Upper lobe of left lung (tissue), 4 donors: Measurements from ENCODE around the gene ROBO1.

Experiments used
- CTCF ChIP-seq, 6 experiments: fragments of 450-650 bp in 4 of 6; fragments of 200-600 bp in 2 of 6; sonication (generic) in 2 of 6; IDR thresholded peaks; one replicate each; pipeline ENCODE4 v1.5.1; 2016 to 2019; ENCODE audit warnings: antibody characterized with exemption in 6 of 6
- EP300 ChIP-seq, 4 donors: sonication (generic); formaldehyde crosslinking; IDR thresholded peaks; one replicate each; pipeline ENCODE4 v1.5.1; 2017; ENCODE audit warnings: antibody characterized with exemption in 4 of 4, control low read depth in 2 of 4
- POLR2A ChIP-seq, 4 donors: fragments of 450-650 bp; IDR thresholded peaks; one replicate each; pipeline ENCODE4 v1.5.1; 2016 to 2017; ENCODE audit warnings: antibody characterized with exemption in 4 of 4, mild to moderate bottlenecking in 2 of 4
- POLR2AphosphoS5 ChIP-seq, 2 donors: sonication (generic); formaldehyde crosslinking; IDR thresholded peaks; one replicate each; pipeline ENCODE4 v1.5.1; 2017; ENCODE audit warnings: antibody characterized with exemption in 2 of 2

- TF ChIP-seq CTCF (IDR thresholded peaks at IDR 0.05) (no peak), EP300 (IDR thresholded peaks at IDR 0.05) (no peak), POLR2A (IDR thresholded peaks at IDR 0.05) (no peak), POLR2AphosphoS5 (IDR thresholded peaks at IDR 0.05) (no peak)
Observed at GRCh38 chr3:78918361-78919020, 849.3 kb downstream of the ROBO1 start.
